ENCODE results near the gene PDE4D. TPM values are rescaled to one million over a fixed set of nuclear protein-coding genes. Genes with fewer than 3 reads are reported as not detected.

The PDE4D gene
- total RNA-seq, 1 donor from 2014 or later, result 50.0 TPM

GRCh38 chr5:59049095-59049494, 844.4 kb downstream of the PDE4D start:
- no peak for DNase-seq (ENCODE audit: extremely low spot score, unreplicated experiment)
- no peak overlapping the region for H3K4me3 Mint-ChIP-seq
- peaks cover 7% of the 10 kb centered on the region for H3K9me3 Mint-ChIP-seq
- peaks cover 11% of the 10 kb centered on the region for H3K36me3 Mint-ChIP-seq
- H3K4me1 Mint-ChIP-seq (ENCODE audit: unreplicated experiment), result peaks cover 12% of the 10 kb centered on the region
- TF ChIP-seq, protein P1, sequence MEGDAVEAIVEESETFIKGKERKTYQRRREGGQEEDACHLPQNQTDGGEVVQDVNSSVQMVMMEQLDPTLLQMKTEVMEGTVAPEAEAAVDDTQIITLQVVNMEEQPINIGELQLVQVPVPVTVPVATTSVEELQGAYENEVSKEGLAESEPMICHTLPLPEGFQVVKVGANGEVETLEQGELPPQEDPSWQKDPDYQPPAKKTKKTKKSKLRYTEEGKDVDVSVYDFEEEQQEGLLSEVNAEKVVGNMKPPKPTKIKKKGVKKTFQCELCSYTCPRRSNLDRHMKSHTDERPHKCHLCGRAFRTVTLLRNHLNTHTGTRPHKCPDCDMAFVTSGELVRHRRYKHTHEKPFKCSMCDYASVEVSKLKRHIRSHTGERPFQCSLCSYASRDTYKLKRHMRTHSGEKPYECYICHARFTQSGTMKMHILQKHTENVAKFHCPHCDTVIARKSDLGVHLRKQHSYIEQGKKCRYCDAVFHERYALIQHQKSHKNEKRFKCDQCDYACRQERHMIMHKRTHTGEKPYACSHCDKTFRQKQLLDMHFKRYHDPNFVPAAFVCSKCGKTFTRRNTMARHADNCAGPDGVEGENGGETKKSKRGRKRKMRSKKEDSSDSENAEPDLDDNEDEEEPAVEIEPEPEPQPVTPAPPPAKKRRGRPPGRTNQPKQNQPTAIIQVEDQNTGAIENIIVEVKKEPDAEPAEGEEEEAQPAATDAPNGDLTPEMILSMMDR (conservative IDR thresholded peaks at IDR 0.05), result no peak
- no peak overlapping the region for H3K27ac Mint-ChIP-seq
- H3K27me3 Mint-ChIP-seq, result peaks cover 4% of the 10 kb centered on the region

DNA sequence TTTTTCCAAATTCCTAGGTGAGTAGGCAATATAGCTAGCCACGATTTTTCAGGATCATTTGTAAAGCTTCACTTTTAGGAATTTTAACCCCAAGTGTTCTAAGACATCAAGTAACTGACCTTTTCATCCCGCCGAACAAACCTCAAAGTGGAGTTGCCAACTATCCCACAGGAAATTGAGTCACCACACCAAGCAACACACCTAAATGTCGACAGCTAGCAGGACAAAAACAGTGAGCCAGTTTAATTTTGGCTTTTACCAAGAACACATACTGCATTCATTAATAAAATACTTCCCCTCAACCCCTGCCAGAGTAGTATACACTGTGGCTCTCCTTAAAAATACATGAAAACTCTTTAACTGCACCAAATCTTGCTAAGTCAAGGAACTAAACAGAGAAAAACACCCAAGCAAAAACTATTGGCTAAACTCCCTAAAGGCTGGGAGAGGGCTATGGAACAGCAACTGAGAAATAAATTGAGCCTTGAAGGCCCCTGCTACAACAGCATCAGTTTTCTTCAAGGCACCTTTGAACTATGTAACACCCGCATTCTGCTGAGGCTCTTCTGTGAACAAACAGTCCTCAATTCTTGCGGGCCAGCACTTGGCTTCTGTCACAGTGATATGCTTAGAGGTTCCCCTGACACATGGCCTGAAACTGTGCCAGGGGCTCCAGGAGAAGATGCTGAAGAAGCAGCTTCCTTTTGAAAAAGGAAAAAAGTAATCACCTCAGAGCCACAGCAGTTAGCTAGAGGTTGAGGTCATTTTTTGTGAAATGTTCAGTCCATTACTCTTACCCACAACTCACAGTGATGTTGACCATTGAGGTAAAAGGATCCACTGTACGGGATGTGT, 851.1 kb downstream of the PDE4D start:
- TF ChIP-seq, protein P1 (conservative IDR thresholded peaks at IDR 0.05), result no peak
- no peak for DNase-seq (ENCODE audit: extremely low spot score, unreplicated experiment)
- Mint-ChIP-seq H3K9me3 (no peaks in the 10 kb centered on the region), H3K4me3 (peak overlapping the region; percentile 44), H3K27ac (no peak overlapping the region), H3K4me1 (ENCODE audit: unreplicated experiment) (peaks cover 14% of the 10 kb centered on the region), H3K36me3 (peaks cover 3% of the 10 kb centered on the region), H3K27me3 (peaks cover 3% of the 10 kb centered on the region)

- no peaks in the 10 kb centered on the region for H3K9me3 Mint-ChIP-seq
- TF ChIP-seq, protein P1 (conservative IDR thresholded peaks at IDR 0.05), result no peak
- H3K4me1 Mint-ChIP-seq (ENCODE audit: unreplicated experiment), result peaks cover 10% of the 10 kb centered on the region
- H3K27me3 Mint-ChIP-seq, result peaks cover 3% of the 10 kb centered on the region
- peaks cover 3% of the 10 kb centered on the region for H3K36me3 Mint-ChIP-seq
- DNase-seq (ENCODE audit: extremely low spot score, unreplicated experiment), result no peak
- H3K27ac Mint-ChIP-seq, result no peak overlapping the region
- peak overlapping the region; percentile 55 for H3K4me3 Mint-ChIP-seq
These were observed 852.2 kb downstream of the PDE4D start for GRCh38 chr5:59041355-59041754.

DNA sequence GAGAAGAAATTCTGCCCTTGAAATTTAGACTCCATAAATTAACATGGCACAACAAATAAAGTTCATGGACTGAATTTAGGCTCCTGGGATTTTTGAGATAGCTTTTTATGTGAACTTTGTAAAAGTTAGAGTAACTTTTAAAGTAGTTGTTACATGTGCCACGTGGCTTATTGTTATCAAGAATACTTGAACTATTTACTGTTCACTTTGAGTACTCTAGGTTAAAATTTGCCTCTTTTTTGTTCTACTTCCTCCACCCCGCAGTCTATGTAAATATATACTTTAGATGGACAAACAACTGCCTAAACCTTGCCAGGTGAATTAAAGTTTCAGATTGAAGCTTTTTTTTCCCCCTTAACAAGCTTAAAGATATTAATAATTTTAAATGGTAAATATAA, 852.7 kb downstream of the PDE4D start:
- Mint-ChIP-seq H3K4me3 (peak overlapping the region; percentile 87), H3K9me3 (no peaks in the 10 kb centered on the region)
- TF ChIP-seq, protein P1 (conservative IDR thresholded peaks at IDR 0.05), result no peak

GRCh38 chr5:59040024-59040803, 853.3 kb downstream of the PDE4D start:
- H3K27ac Mint-ChIP-seq, result peak overlapping the region; percentile 17
- peaks cover 3% of the 10 kb centered on the region for H3K36me3 Mint-ChIP-seq
- TF ChIP-seq, protein P1 (conservative IDR thresholded peaks at IDR 0.05), result no peak
- peak overlapping the region; percentile 87 for H3K4me3 Mint-ChIP-seq
- no peak for DNase-seq (ENCODE audit: extremely low spot score, unreplicated experiment)
- no peaks in the 10 kb centered on the region for H3K9me3 Mint-ChIP-seq
- H3K4me1 Mint-ChIP-seq (ENCODE audit: unreplicated experiment), result peaks cover 20% of the 10 kb centered on the region
- peaks cover 3% of the 10 kb centered on the region for H3K27me3 Mint-ChIP-seq

More for the DNA sequence above, 852.7 kb downstream of the PDE4D start:
- H3K27me3 Mint-ChIP-seq, result peaks cover 3% of the 10 kb centered on the region
- no peak overlapping the region for H3K27ac Mint-ChIP-seq
- peaks cover 3% of the 10 kb centered on the region for H3K36me3 Mint-ChIP-seq
- no peak for DNase-seq (ENCODE audit: extremely low spot score, unreplicated experiment)
- H3K4me1 Mint-ChIP-seq (ENCODE audit: unreplicated experiment), result peaks cover 16% of the 10 kb centered on the region

Data from type B pancreatic cell (in vitro differentiated cells).